Measurements from ENCODE around the gene FBXL16. TPM values are rescaled to one million over a fixed set of nuclear protein-coding genes. Genes with fewer than 3 reads are reported as not detected.
A peak's percentile ranks its signal among the peaks of the same experiment; 100 is the strongest.

Gene FBXL16
- total and polyA plus RNA-seq, 3 experiments from 2014 or later, result 7.6 to 16.9 (median 11.1) TPM

DNA sequence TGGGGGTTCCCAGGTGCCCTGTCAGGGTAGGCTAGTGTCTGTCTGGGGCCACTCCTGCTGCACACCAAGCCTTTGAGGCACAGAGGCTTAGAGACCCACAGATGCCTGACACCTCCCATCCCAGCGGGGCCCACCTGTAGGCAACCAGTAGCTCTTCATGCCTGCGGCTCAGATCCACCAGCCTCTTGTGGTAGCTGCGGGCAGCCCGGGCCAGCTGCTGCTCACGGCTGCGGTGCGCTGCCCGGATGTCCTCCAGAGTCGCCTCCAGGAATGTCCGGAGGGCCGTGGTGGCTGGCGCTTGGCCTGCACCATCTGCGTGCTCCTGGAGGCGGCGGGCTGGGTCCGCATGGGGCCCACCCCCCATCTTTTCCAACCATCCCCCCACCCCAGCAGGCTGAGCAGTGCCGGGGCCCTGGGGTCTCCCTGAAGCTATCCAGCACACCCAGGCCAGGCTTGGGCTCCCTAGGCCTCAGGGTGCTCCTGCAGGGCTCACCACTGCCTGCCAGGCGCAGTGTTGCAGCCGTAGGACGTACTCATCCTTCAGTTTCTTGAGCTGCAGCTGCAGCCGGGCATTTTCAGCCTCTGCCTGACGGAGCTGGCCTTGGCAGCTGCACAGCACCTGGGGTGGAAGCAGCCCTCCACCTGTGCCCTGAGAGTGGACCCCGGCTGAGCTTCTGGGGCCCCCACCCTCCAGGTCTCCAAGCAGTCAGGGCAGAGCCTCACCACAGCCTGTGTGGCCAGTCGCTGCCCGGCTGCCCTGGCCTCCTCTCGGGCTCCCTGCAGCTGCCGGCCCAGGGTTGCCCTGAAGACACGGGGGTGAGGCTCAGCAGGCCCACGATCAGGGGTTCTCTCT is 18.8 kb upstream of the FBXL16 start:
- Mint-ChIP-seq H3K27me3 (no peaks in the 10 kb centered on the region), H3K4me1 (peaks cover 9 to 39% (median 11%) of the 10 kb centered on the region in 3 donors), H3K36me3 (no peaks in the 10 kb centered on the region), H3K27ac (peak overlapping the region in 2 of 8 donors; percentile 51 to 87), H3K9me3 (no peaks in the 10 kb centered on the region), H3K4me3 (peak overlapping the region in 1 of 7 donors; percentile 81)
- POLR2A ChIA-PET, result interaction anchor here (0.6 to 5.4 kb wide), 4 partner anchors 9 to 40 kb away, joined by 3 to 53 read pairs (median 10); partner anchors contain the start of genes CIAO3, JMJD8 and METRN
- no peaks in the 10 kb centered on the region for H3K27me3 ChIP-seq (ENCODE audit: insufficient read depth, low read length, poor library complexity, severe bottlenecking)
- no peak for DNase-seq
- no peak overlapping the region for H3K27ac ChIP-seq (ENCODE audit: low read depth, low read length)
- CTCF ChIA-PET, result interaction anchor here (7.2 to 22.8 kb wide), 2 partner anchors 10 to 12 kb away, joined by 59 to 332 read pairs; partner anchors contain the start of genes CIAO3, HAGHL and METRN
- H3K4me1 ChIP-seq (ENCODE audit: insufficient read depth, low read length), result peaks cover 30% of the 10 kb centered on the region
- no peak overlapping the region for H3K4me3 ChIP-seq (ENCODE audit: low read length)
- H3K9me3 ChIP-seq (ENCODE audit: low read length), result no peaks in the 10 kb centered on the region
- H3K36me3 ChIP-seq (ENCODE audit: insufficient read depth, low read length), result no peaks in the 10 kb centered on the region

DNA sequence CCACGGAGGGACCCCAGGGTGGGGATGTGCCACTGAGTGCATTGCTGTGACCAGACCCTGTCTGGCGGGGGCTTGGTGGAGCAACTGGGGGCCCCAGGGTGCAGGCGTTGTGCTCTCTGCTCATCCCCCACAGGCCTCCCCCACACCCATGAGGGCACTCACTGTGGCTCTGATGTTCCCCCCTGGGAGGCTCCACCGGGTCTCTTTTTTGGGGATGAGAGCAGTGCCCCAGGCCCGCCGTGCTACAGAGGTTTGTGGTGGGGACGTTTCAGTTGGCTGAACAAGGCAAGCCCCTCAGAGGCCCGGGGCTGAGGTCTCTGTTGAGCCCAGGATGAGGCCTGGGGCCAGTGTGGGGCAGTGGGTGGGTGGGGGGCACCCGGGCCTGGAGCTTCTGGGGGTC is 18.1 kb upstream of the FBXL16 start:
- H3K9me3 ChIP-seq (ENCODE audit: low read length), result no peaks in the 10 kb centered on the region
- Mint-ChIP-seq H3K36me3 (no peaks in the 10 kb centered on the region), H3K27me3 (no peaks in the 10 kb centered on the region), H3K9me3 (no peaks in the 10 kb centered on the region), H3K4me3 (peak overlapping the region in 3 of 7 donors; percentile 37 to 74 (median 52)), H3K4me1 (peaks cover 16 to 47% (median 18%) of the 10 kb centered on the region in 3 donors), H3K27ac (peak overlapping the region in 3 of 8 donors; percentile 47 to 87 (median 47))
- CTCF ChIA-PET, result interaction anchor here (7.2 to 22.8 kb wide), 2 partner anchors 9 to 13 kb away, joined by 59 to 332 read pairs; partner anchors contain the start of genes CIAO3, HAGHL and METRN
- POLR2A ChIA-PET, result interaction anchor here (1.1 to 5.4 kb wide), 2 partner anchors 8 to 17 kb away, joined by 4 to 53 read pairs; partner anchors contain the start of genes CIAO3 and METRN
- H3K36me3 ChIP-seq (ENCODE audit: insufficient read depth, low read length), result no peaks in the 10 kb centered on the region
- no peaks in the 10 kb centered on the region for H3K27me3 ChIP-seq (ENCODE audit: insufficient read depth, low read length, poor library complexity, severe bottlenecking)
- H3K27ac ChIP-seq (ENCODE audit: low read depth, low read length), result no peak overlapping the region
- DNase-seq, result no peak
- no peak overlapping the region for H3K4me3 ChIP-seq (ENCODE audit: low read length)
- peaks cover 36% of the 10 kb centered on the region for H3K4me1 ChIP-seq (ENCODE audit: insufficient read depth, low read length)

DNA sequence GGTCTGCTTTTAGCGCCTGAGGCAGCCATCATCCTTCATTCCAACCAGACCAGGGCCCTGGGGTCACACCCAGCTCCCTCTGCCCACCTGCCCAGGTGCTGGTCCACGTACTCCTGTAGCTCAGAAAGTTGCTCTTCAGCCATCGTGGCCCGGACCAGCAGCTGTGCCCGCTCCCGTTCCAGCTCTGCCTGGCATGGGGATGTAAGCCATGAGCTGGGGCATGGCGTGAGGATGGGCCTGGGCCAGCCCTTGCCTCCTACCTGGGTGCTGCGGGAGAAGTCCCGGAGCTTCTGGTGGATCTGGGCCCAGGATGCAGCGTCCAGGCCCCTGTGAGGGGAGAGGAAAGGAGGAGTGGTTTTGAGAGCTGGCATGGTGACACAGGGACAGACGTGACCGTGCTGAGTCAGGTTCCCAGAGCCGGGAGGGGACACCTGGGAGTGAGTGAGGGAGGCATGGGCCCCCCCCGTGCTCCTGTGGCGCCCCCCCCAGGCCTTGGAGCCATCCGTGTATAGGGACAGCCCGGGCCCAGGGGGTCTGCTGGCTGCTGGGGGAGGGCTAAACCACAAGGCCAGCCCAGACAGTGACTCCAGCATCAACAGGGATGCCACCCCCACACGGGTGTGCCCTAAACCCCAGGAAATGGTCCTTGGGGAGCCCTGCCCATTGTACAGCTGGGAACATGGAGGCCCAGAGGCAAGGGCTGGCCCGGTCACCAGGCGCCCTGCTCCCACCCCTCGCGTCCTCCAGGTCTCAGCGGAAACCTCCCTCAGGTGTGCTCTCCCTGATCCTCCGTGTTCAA is 17.4 kb upstream of the FBXL16 start:
- no peaks in the 10 kb centered on the region for H3K36me3 Mint-ChIP-seq
- peaks cover 36% of the 10 kb centered on the region for H3K4me1 ChIP-seq (ENCODE audit: insufficient read depth, low read length)
- H3K27ac Mint-ChIP-seq, result peak overlapping the region; percentile 24 to 93 (median 84)
- H3K4me3 ChIP-seq (ENCODE audit: low read length), result no peak overlapping the region
- DNase-seq, result no peak
- H3K27me3 Mint-ChIP-seq, result no peaks in the 10 kb centered on the region
- H3K4me3 Mint-ChIP-seq, result peak overlapping the region; percentile 37 to 83 (median 68)
- H3K4me1 Mint-ChIP-seq, result peaks cover 16 to 49% (median 19%) of the 10 kb centered on the region in 3 donors
- H3K36me3 ChIP-seq (ENCODE audit: insufficient read depth, low read length), result no peaks in the 10 kb centered on the region
- no peaks in the 10 kb centered on the region for H3K9me3 Mint-ChIP-seq
- H3K9me3 ChIP-seq (ENCODE audit: low read length), result no peaks in the 10 kb centered on the region
- CTCF ChIA-PET, result interaction anchor here (2.0 to 22.8 kb wide), 4 partner anchors 9 to 62 kb away, joined by 6 to 332 read pairs (median 35); partner anchors contain the start of genes CIAO3, HAGHL and METRN
- POLR2A ChIA-PET, result interaction anchor here (3.0 kb wide), 1 partner anchor 33 kb away, joined by 12 read pairs; the partner anchor contains the start of gene WDR24
- H3K27ac ChIP-seq (ENCODE audit: low read depth, low read length), result no peak overlapping the region
- H3K27me3 ChIP-seq (ENCODE audit: insufficient read depth, low read length, poor library complexity, severe bottlenecking), result no peaks in the 10 kb centered on the region

DNA sequence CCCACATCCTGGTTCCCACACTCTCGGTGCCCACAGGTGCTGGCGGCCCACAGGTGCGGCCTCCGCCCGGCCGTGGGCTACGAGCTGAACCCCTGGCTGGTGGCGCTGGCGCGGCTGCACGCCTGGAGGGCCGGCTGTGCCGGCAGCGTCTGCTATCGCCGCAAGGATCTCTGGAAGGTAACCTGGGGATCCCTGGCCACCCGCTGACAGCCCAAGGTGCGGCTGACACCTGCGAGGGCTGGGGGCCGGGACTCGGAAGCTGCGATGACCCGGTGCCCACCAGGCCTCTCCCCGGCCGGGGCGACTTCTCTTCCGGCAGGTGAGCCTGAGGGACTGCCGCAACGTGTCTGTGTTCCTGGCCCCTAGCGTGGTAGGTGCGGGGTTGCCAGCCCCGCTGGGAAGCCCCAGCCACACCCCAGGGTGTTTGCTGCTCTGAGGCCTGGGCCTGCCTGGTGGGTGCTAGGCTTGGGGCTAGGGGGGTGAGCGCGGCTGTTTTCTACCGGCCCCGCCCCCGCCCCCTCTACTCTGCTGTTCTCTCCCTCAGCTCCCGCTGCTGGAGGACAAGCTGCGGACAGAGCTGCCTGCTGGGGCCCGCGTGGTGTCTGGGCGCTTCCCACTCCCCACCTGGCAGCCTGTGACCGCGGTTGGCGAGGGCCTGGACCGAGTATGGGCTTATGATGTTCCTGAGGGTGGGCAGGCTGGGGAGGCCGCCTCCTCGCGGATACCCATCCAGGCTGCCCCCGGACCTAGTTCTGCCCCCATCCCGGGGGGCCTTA is 16.4 kb upstream of the FBXL16 start:
- Histone ChIP-seq H3K36me3 (ENCODE audit: insufficient read depth, low read length) (no peaks in the 10 kb centered on the region), H3K27me3 (ENCODE audit: insufficient read depth, low read length, poor library complexity, severe bottlenecking) (no peaks in the 10 kb centered on the region), H3K27ac (ENCODE audit: low read depth, low read length) (peak overlapping the region; percentile 82), H3K9me3 (ENCODE audit: low read length) (no peaks in the 10 kb centered on the region), H3K4me1 (ENCODE audit: insufficient read depth, low read length) (peaks cover 36% of the 10 kb centered on the region), H3K4me3 (ENCODE audit: low read length) (peak overlapping the region; percentile 32)
- peak in 4 of 5 donors; percentile 37 to 68 (median 65) for DNase-seq
- Mint-ChIP-seq H3K27ac (peak overlapping the region; percentile 61 to 94 (median 88)), H3K9me3 (no peaks in the 10 kb centered on the region), H3K4me3 (peak overlapping the region; percentile 62 to 86 (median 77)), H3K4me1 (peaks cover 16 to 49% (median 19%) of the 10 kb centered on the region in 3 donors), H3K36me3 (no peaks in the 10 kb centered on the region), H3K27me3 (no peaks in the 10 kb centered on the region)
- CTCF ChIA-PET, result interaction anchor here (2.0 to 22.8 kb wide), 4 partner anchors 8 to 63 kb away, joined by 6 to 332 read pairs (median 35); partner anchors contain the start of genes CIAO3, HAGHL and METRN
- POLR2A ChIA-PET, result interaction anchor here (0.7 to 3.2 kb wide), 8 partner anchors 8 to 242 kb away, joined by 3 to 21 read pairs (median 8); partner anchors contain the start of genes CHTF18, CIAO3, METTL26 and RPUSD1

GRCh38 chr16:720990-721764 is 15.6 kb upstream of the FBXL16 start, which contains the start of gene ANTKMT:
Gene ANTKMT (plus strand): TSS chr16:721146. CDS start chr16:721275, 129 bp downstream.
- H3K36me3 Mint-ChIP-seq, result no peaks in the 10 kb centered on the region
- H3K27me3 Mint-ChIP-seq, result no peaks in the 10 kb centered on the region
- no peaks in the 10 kb centered on the region for H3K36me3 ChIP-seq (ENCODE audit: insufficient read depth, low read length)
- peak within 1 kb of the TSS; percentile 67 for H3K4me3 ChIP-seq (ENCODE audit: low read length)
- peak; percentile 68 to 84 (median 83) for DNase-seq
- H3K4me3 Mint-ChIP-seq, result peak within 1 kb of the TSS; percentile 83 to 97 (median 89)
- H3K9me3 Mint-ChIP-seq, result no peaks in the 10 kb centered on the region
- H3K4me1 Mint-ChIP-seq, result peaks cover 18 to 49% (median 19%) of the 10 kb centered on the region in 3 donors
- ChIA-PET CTCF (interaction anchor here (0.8 to 22.8 kb wide), 7 partner anchors 7 to 65 kb away, joined by 3 to 332 read pairs (median 10); partner anchors contain the start of genes CIAO3, HAGHL and METRN), POLR2A (interaction anchor here (0.7 to 3.2 kb wide), 8 partner anchors 9 to 243 kb away, joined by 3 to 21 read pairs (median 8); partner anchors contain the start of genes CHTF18, CIAO3, METTL26 and RPUSD1)
- H3K27me3 ChIP-seq (ENCODE audit: insufficient read depth, low read length, poor library complexity, severe bottlenecking), result no peaks in the 10 kb centered on the region
- H3K4me1 ChIP-seq (ENCODE audit: insufficient read depth, low read length), result peaks cover 31% of the 10 kb centered on the region
- H3K27ac ChIP-seq (ENCODE audit: low read depth, low read length), result peak within 1 kb of the TSS; percentile 82
- H3K27ac Mint-ChIP-seq, result peak within 1 kb of the TSS; percentile 74 to 98 (median 94)
- H3K9me3 ChIP-seq (ENCODE audit: low read length), result no peaks in the 10 kb centered on the region

DNA sequence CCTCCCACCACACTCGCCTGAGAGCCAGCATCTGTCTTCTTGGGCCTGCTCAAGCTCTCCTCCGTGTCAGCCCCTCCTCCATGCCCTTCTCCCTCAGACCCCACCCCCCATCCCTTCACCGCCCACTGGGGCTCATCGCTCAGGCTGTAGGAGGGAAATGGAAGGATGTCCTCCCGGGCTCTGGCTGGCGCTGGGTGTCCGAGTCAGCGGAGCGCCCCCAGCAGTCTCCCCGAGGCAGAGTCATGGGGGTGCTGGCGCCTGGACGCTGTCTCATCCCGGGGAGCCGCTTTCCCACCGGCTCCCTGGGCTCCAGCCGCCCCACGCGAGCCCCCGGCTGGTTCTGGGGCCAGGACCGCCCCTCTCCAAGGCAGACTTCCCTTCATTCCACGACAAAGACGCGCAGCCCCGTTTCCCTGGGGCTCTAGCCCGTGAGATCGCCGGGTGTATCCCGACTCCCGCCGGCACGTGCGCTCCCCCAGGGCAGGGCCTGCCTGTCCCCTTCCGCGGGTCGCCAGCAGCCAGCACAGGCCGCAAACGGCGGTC is 14.9 kb upstream of the FBXL16 start:
- ChIA-PET POLR2A (interaction anchor here (0.8 to 3.2 kb wide), 8 partner anchors 8 to 68 kb away, joined by 3 to 21 read pairs (median 10); partner anchors contain the start of genes CHTF18, CIAO3, RPUSD1 and WDR24), CTCF (interaction anchor here (0.8 to 22.8 kb wide), 8 partner anchors 6 to 141 kb away, joined by 3 to 332 read pairs (median 8); partner anchors contain the start of genes CIAO3, HAGHL and METRN)
- H3K27me3 ChIP-seq (ENCODE audit: insufficient read depth, low read length, poor library complexity, severe bottlenecking), result no peaks in the 10 kb centered on the region
- peak overlapping the region; percentile 82 for H3K27ac ChIP-seq (ENCODE audit: low read depth, low read length)
- no peaks in the 10 kb centered on the region for H3K9me3 ChIP-seq (ENCODE audit: low read length)
- H3K36me3 ChIP-seq (ENCODE audit: insufficient read depth, low read length), result no peaks in the 10 kb centered on the region
- H3K4me3 ChIP-seq (ENCODE audit: low read length), result peak overlapping the region; percentile 67
- Mint-ChIP-seq H3K27me3 (no peaks in the 10 kb centered on the region), H3K27ac (peak overlapping the region; percentile 74 to 98 (median 94)), H3K36me3 (no peaks in the 10 kb centered on the region), H3K4me1 (peaks cover 18 to 50% (median 19%) of the 10 kb centered on the region in 3 donors), H3K4me3 (peak overlapping the region; percentile 83 to 97 (median 89)), H3K9me3 (no peaks in the 10 kb centered on the region)
- peak in 2 of 5 donors; percentile 33 to 39 for DNase-seq
- H3K4me1 ChIP-seq (ENCODE audit: insufficient read depth, low read length), result peaks cover 31% of the 10 kb centered on the region

All from CD8-positive, alpha-beta memory T cell (primary cell).